ENCODE results near the gene KIZ. TPM values are rescaled to one million over a fixed set of nuclear protein-coding genes. Genes with fewer than 3 reads are reported as not detected.
A peak's percentile ranks its signal among the peaks of the same experiment; 100 is the strongest.

Gene KIZ
- polyA plus RNA-seq, 3 donors from 2014 or later: 14.2 to 20.7 (median 15.4) TPM

GRCh38 chr20:21213691-21214090 lies 87.8 kb downstream of the KIZ start:
- Mint-ChIP-seq H3K27ac (no peak overlapping the region), H3K4me1 (no peaks in the 10 kb centered on the region), H3K9me3 (no peaks in the 10 kb centered on the region), H3K27me3 (ENCODE audit: low read depth in 3 of 3) (no peaks in the 10 kb centered on the region), H3K36me3 (peaks cover 7 to 23% (median 14%) of the 10 kb centered on the region in 3 donors), H3K4me3 (no peak overlapping the region)
- no peak for DNase-seq

- no peaks in the 10 kb centered on the region for H3K9me3 Mint-ChIP-seq
- H3K36me3 Mint-ChIP-seq: peaks cover 9 to 24% (median 11%) of the 10 kb centered on the region in 3 donors
These were observed 88.5 kb downstream of the KIZ start for GRCh38 chr20:21214431-21214830.

GRCh38 chr20:21219686-21220085 lies 93.8 kb downstream of the KIZ start:
- Mint-ChIP-seq H3K27ac (no peak overlapping the region), H3K27me3 (ENCODE audit: low read depth in 3 of 3) (no peaks in the 10 kb centered on the region), H3K36me3 (peaks cover 17 to 34% (median 19%) of the 10 kb centered on the region in 3 donors), H3K4me3 (no peak overlapping the region), H3K9me3 (no peaks in the 10 kb centered on the region), H3K4me1 (no peaks in the 10 kb centered on the region)
- no peak for DNase-seq

More at GRCh38 chr20:21214431-21214830, 88.5 kb downstream of the KIZ start:
- Mint-ChIP-seq H3K27ac (no peak overlapping the region), H3K27me3 (ENCODE audit: low read depth in 3 of 3) (no peaks in the 10 kb centered on the region), H3K4me3 (no peak overlapping the region), H3K4me1 (no peaks in the 10 kb centered on the region)
- no peak for DNase-seq

GRCh38 chr20:21224217-21224616 lies 98.3 kb downstream of the KIZ start:
- H3K27ac Mint-ChIP-seq: no peak overlapping the region
- H3K4me1 Mint-ChIP-seq: no peaks in the 10 kb centered on the region
- no peaks in the 10 kb centered on the region for H3K27me3 Mint-ChIP-seq (ENCODE audit: low read depth in 3 of 3)
- no peak for DNase-seq
- peaks cover 11 to 47% (median 31%) of the 10 kb centered on the region in 3 donors for H3K36me3 Mint-ChIP-seq
- H3K4me3 Mint-ChIP-seq: no peak overlapping the region
- H3K9me3 Mint-ChIP-seq: no peaks in the 10 kb centered on the region

GRCh38 chr20:21225215-21225947 lies 99.5 kb downstream of the KIZ start:
- no peak overlapping the region for H3K27ac Mint-ChIP-seq

GRCh38 chr20:21228511-21228910 lies 102.6 kb downstream of the KIZ start:
- Mint-ChIP-seq H3K27ac (peak overlapping the region in 1 of 6 donors; percentile 24), H3K27me3 (ENCODE audit: low read depth in 3 of 3) (no peaks in the 10 kb centered on the region), H3K9me3 (no peaks in the 10 kb centered on the region), H3K4me3 (no peak overlapping the region), H3K4me1 (no peaks in the 10 kb centered on the region), H3K36me3 (peaks cover 6 to 64% (median 36%) of the 10 kb centered on the region in 3 donors)
- DNase-seq: no peak

More at GRCh38 chr20:21225215-21225947, 99.5 kb downstream of the KIZ start:
- no peaks in the 10 kb centered on the region for H3K9me3 Mint-ChIP-seq
- peaks cover 7 to 53% (median 37%) of the 10 kb centered on the region in 3 donors for H3K36me3 Mint-ChIP-seq
- no peak overlapping the region for H3K4me3 Mint-ChIP-seq
- H3K27me3 Mint-ChIP-seq (ENCODE audit: low read depth in 3 of 3): no peaks in the 10 kb centered on the region
- H3K4me1 Mint-ChIP-seq: no peaks in the 10 kb centered on the region
- no peak for DNase-seq

- H3K27ac Mint-ChIP-seq: no peak overlapping the region
- no peak for DNase-seq
- no peaks in the 10 kb centered on the region for H3K4me1 Mint-ChIP-seq
- no peaks in the 10 kb centered on the region for H3K27me3 Mint-ChIP-seq (ENCODE audit: low read depth in 3 of 3)
- no peaks in the 10 kb centered on the region for H3K9me3 Mint-ChIP-seq
- no peak overlapping the region for H3K4me3 Mint-ChIP-seq
- peaks cover 6 to 64% (median 36%) of the 10 kb centered on the region in 3 donors for H3K36me3 Mint-ChIP-seq
These were observed 103.3 kb downstream of the KIZ start for GRCh38 chr20:21229163-21229562.

- no peaks in the 10 kb centered on the region for H3K27me3 Mint-ChIP-seq (ENCODE audit: low read depth in 3 of 3)
- H3K27ac Mint-ChIP-seq: no peak overlapping the region
- peaks cover 0 to 4% of the 10 kb centered on the region in 2 donors for H3K4me1 Mint-ChIP-seq
- H3K9me3 Mint-ChIP-seq: no peaks in the 10 kb centered on the region
- DNase-seq: no peak
- H3K36me3 Mint-ChIP-seq: peaks cover 6 to 60% (median 29%) of the 10 kb centered on the region in 3 donors
- no peak overlapping the region for H3K4me3 Mint-ChIP-seq
These were observed 104.3 kb downstream of the KIZ start for GRCh38 chr20:21230220-21230619.

- H3K27me3 Mint-ChIP-seq (ENCODE audit: low read depth in 3 of 3): no peaks in the 10 kb centered on the region
- H3K27ac Mint-ChIP-seq: no peak overlapping the region
- H3K9me3 Mint-ChIP-seq: no peaks in the 10 kb centered on the region
- peaks cover 6 to 56% (median 29%) of the 10 kb centered on the region in 3 donors for H3K36me3 Mint-ChIP-seq
- peaks cover 0 to 5% of the 10 kb centered on the region in 2 donors for H3K4me1 Mint-ChIP-seq
- no peak for DNase-seq
- H3K4me3 Mint-ChIP-seq: no peak overlapping the region
These were observed 104.8 kb downstream of the KIZ start for GRCh38 chr20:21230686-21231085.

GRCh38 chr20:21232546-21233280 lies 106.8 kb downstream of the KIZ start:
- no peak overlapping the region for H3K4me3 Mint-ChIP-seq
- peaks cover 2 to 10% of the 10 kb centered on the region in 2 donors for H3K4me1 Mint-ChIP-seq
- H3K36me3 Mint-ChIP-seq: peaks cover 10 to 48% (median 17%) of the 10 kb centered on the region in 3 donors
- H3K27ac Mint-ChIP-seq: no peak overlapping the region
- H3K9me3 Mint-ChIP-seq: no peaks in the 10 kb centered on the region
- no peak for DNase-seq
- H3K27me3 Mint-ChIP-seq (ENCODE audit: low read depth in 3 of 3): peaks cover 0 to 2% (median 0%) of the 10 kb centered on the region in 3 donors

- Mint-ChIP-seq H3K27ac (no peak overlapping the region), H3K4me3 (no peak overlapping the region), H3K36me3 (peaks cover 9 to 46% (median 10%) of the 10 kb centered on the region in 3 donors), H3K27me3 (ENCODE audit: low read depth in 3 of 3) (peaks cover 0 to 2% (median 0%) of the 10 kb centered on the region in 3 donors), H3K4me1 (peaks cover 2 to 10% of the 10 kb centered on the region in 2 donors), H3K9me3 (no peaks in the 10 kb centered on the region)
- DNase-seq: no peak
These were observed 108.4 kb downstream of the KIZ start for GRCh38 chr20:21234324-21234723.

GRCh38 chr20:21234806-21235483 lies 109.1 kb downstream of the KIZ start:
- Mint-ChIP-seq H3K4me3 (no peak overlapping the region), H3K9me3 (no peaks in the 10 kb centered on the region), H3K36me3 (peaks cover 7 to 49% (median 13%) of the 10 kb centered on the region in 3 donors), H3K27ac (no peak overlapping the region), H3K27me3 (ENCODE audit: low read depth in 3 of 3) (peaks cover 0 to 2% (median 0%) of the 10 kb centered on the region in 3 donors), H3K4me1 (peaks cover 2 to 10% of the 10 kb centered on the region in 2 donors)
- no peak for DNase-seq

- H3K27ac Mint-ChIP-seq: no peak overlapping the region
- H3K36me3 Mint-ChIP-seq: peaks cover 4 to 41% (median 11%) of the 10 kb centered on the region in 3 donors
- peaks cover 2 to 10% of the 10 kb centered on the region in 2 donors for H3K4me1 Mint-ChIP-seq
- no peak overlapping the region for H3K4me3 Mint-ChIP-seq
- peak; percentile 39 to 55 (median 46) for DNase-seq
- H3K9me3 Mint-ChIP-seq: no peaks in the 10 kb centered on the region
- peaks cover 0 to 2% (median 0%) of the 10 kb centered on the region in 3 donors for H3K27me3 Mint-ChIP-seq (ENCODE audit: low read depth in 3 of 3)
These were observed 109.9 kb downstream of the KIZ start for GRCh38 chr20:21235484-21236445.
